ENCODE results near the gene CA10. TPM values are rescaled to one million over a fixed set of nuclear protein-coding genes. Genes with fewer than 3 reads are reported as not detected.

CA10 gene
- polyA plus RNA-seq, 1 donor (not counting 4 experiments of a cell fraction or from before 2014, with no cell fraction given), result 2.9 TPM

- H3K4me3 ChIP-seq (ENCODE audit: control insufficient read depth in 2 of 3, extremely low read depth in 1 of 3, insufficient read depth in 2 of 3, low read depth in 1 of 3, low read length in 3 of 3), result no peak overlapping the region
- H2AFZ ChIP-seq (ENCODE audit: control insufficient read depth, low read length), result no peak overlapping the region
- TF ChIP-seq EZH2 (IDR thresholded peaks at IDR 0.05; ENCODE audit: low read length) (no peak), CTCF (optimal IDR thresholded peaks at IDR 0.05 in 1 of 3, IDR thresholded peaks at IDR 0.05 in 1 of 3, conservative IDR thresholded peaks at IDR 0.05 in 1 of 3; ENCODE audit: extremely low read depth in 1 of 3, insufficient read depth in 2 of 3, low read length in 3 of 3) (no peak)
- no peaks in the 10 kb centered on the region for H3K9me1 ChIP-seq (ENCODE audit: control insufficient read depth, extremely low read depth, insufficient read depth, low read length)
- H3K27ac ChIP-seq (ENCODE audit: control insufficient read depth, insufficient read depth, low read length), result no peak overlapping the region
- H3K4me2 ChIP-seq (ENCODE audit: control insufficient read depth, extremely low read depth, insufficient read depth, low read depth, low read length), result no peak overlapping the region
- dilution Hi-C loops (cut with MboI; ENCODE audit: extremely low pct_ligation_motif_present, low sequenced_read_pairs), result no loop called here
- DNase-seq (ENCODE audit: low read depth, low spot score) (no peak), FAIRE-seq (no peak)
- no peaks in the 10 kb centered on the region for H3K4me1 ChIP-seq (ENCODE audit: control insufficient read depth, extremely low read depth, insufficient read depth, low read length)
- no peaks in the 10 kb centered on the region for H3K27me3 ChIP-seq (ENCODE audit: control insufficient read depth, extremely low read depth, insufficient read depth, low read length)
- no peaks in the 10 kb centered on the region for H3K36me3 ChIP-seq (ENCODE audit: control insufficient read depth in 2 of 2, extremely low read depth in 1 of 2, insufficient read depth in 2 of 2, low read length in 2 of 2)
- H4K20me1 ChIP-seq (ENCODE audit: control insufficient read depth, extremely low read depth, insufficient read depth, low read length), result no peaks in the 10 kb centered on the region
- H3K79me2 ChIP-seq (ENCODE audit: control insufficient read depth, insufficient read depth, low read length), result no peaks in the 10 kb centered on the region
- H3K9me3 ChIP-seq (ENCODE audit: control insufficient read depth, low read depth, low read length), result no peaks in the 10 kb centered on the region
- H3K9ac ChIP-seq (ENCODE audit: control insufficient read depth, extremely low read depth, insufficient read depth, low read length), result no peak overlapping the region
Observed at GRCh38 chr17:51797150-51797549, 361.4 kb downstream of the CA10 start.

GRCh38 chr17:51796026-51796425, 362.5 kb downstream of the CA10 start:
- no peak overlapping the region for H2AFZ ChIP-seq (ENCODE audit: control insufficient read depth, low read length)
- no peak for FAIRE-seq
- H3K9me3 ChIP-seq (ENCODE audit: control insufficient read depth, low read depth, low read length), result no peaks in the 10 kb centered on the region
- H3K79me2 ChIP-seq (ENCODE audit: control insufficient read depth, insufficient read depth, low read length), result no peaks in the 10 kb centered on the region
- H3K4me3 ChIP-seq (ENCODE audit: control insufficient read depth in 2 of 3, extremely low read depth in 1 of 3, insufficient read depth in 2 of 3, low read depth in 1 of 3, low read length in 3 of 3), result no peak overlapping the region
- DNase-seq (ENCODE audit: low read depth, low spot score), result no peak
- H3K4me1 ChIP-seq (ENCODE audit: control insufficient read depth, extremely low read depth, insufficient read depth, low read length), result no peaks in the 10 kb centered on the region
- no peak for TF ChIP-seq CTCF (optimal IDR thresholded peaks at IDR 0.05 in 1 of 3, IDR thresholded peaks at IDR 0.05 in 1 of 3, conservative IDR thresholded peaks at IDR 0.05 in 1 of 3; ENCODE audit: extremely low read depth in 1 of 3, insufficient read depth in 2 of 3, low read length in 3 of 3)
- TF ChIP-seq EZH2 (IDR thresholded peaks at IDR 0.05; ENCODE audit: low read length), result no peak
- H3K27me3 ChIP-seq (ENCODE audit: control insufficient read depth, extremely low read depth, insufficient read depth, low read length), result no peaks in the 10 kb centered on the region
- no peaks in the 10 kb centered on the region for H3K9me1 ChIP-seq (ENCODE audit: control insufficient read depth, extremely low read depth, insufficient read depth, low read length)
- no peaks in the 10 kb centered on the region for H3K36me3 ChIP-seq (ENCODE audit: control insufficient read depth in 2 of 2, extremely low read depth in 1 of 2, insufficient read depth in 2 of 2, low read length in 2 of 2)
- H3K27ac ChIP-seq (ENCODE audit: control insufficient read depth, insufficient read depth, low read length), result no peak overlapping the region
- no peak overlapping the region for H3K4me2 ChIP-seq (ENCODE audit: control insufficient read depth, extremely low read depth, insufficient read depth, low read depth, low read length)
- no peak overlapping the region for H3K9ac ChIP-seq (ENCODE audit: control insufficient read depth, extremely low read depth, insufficient read depth, low read length)
- dilution Hi-C loops (cut with MboI; ENCODE audit: extremely low pct_ligation_motif_present, low sequenced_read_pairs), result no loop called here
- H4K20me1 ChIP-seq (ENCODE audit: control insufficient read depth, extremely low read depth, insufficient read depth, low read length), result no peaks in the 10 kb centered on the region

Measured in keratinocyte (primary cell).